22Rv1 (cell line): ENCODE results near the gene EEF1AKMT3.

Source experiments
- CTCF ChIP-seq: fragments of 450-650 bp; IDR thresholded peaks from 2 replicates; pipeline ENCODE4 v1.5.1; 2017; ENCODE audit warnings: mild to moderate bottlenecking
- ZFX ChIP-seq: fragments of 450-650 bp; IDR thresholded peaks from 2 replicates; pipeline ENCODE4 v1.6.1; 2017; ENCODE audit warnings: antibody characterized with exemption, borderline replicate concordance

- no peak for TF ChIP-seq CTCF
- no peak for TF ChIP-seq ZFX
Measured at GRCh38 chr12:57736741-57737466, 35.5 kb upstream of the EEF1AKMT3 start.
